ENCODE results near the gene PPP1R14B. TPM values are rescaled to one million over a fixed set of nuclear protein-coding genes. Genes with fewer than 3 reads are reported as not detected.

The PPP1R14B gene
- total and polyA plus RNA-seq, 2 of the 13 experiments (the other 11 are each of a cell fraction or from before 2014, with no cell fraction given): 110 to 148 TPM

DNA sequence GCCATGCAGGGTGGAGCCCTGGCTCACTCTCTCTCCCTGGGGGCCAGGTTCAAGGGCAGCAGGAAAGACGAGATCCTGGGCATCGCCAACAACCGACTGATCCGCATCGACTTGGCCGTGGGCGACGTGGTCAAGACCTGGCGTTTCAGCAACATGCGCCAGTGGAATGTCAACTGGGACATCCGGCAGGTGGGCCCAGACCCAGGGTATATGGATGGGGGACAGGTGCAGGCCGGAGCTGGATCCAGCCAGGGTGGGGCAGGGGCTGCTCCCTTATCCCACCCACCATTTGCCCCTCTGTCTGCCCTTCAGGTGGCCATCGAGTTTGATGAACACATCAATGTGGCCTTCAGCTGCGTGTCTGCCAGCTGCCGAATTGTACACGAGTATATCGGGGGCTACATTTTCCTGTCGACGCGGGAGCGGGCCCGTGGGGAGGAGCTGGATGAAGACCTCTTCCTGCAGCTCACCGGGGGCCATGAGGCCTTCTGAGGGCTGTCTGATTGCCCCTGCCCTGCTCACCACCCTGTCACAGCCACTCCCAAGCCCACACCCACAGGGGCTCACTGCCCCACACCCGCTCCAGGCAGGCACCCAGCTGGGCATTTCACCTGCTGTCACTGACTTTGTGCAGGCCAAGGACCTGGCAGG, 23.6 kb downstream of the PPP1R14B start:
- ATAC-seq (no peak), DNase-seq (ENCODE audit: low spot score) (no peak)

More for the DNA sequence above, 23.6 kb downstream of the PPP1R14B start:
- Histone ChIP-seq H3K27ac (ENCODE audit: extremely low read length, insufficient read depth, low read length) (no peak overlapping the region), H3K27me3 (ENCODE audit: control insufficient read depth in 1 of 2, insufficient read depth in 2 of 2, low read length in 2 of 2) (no peaks in the 10 kb centered on the region), H3K9me3 (ENCODE audit: low read length) (no peaks in the 10 kb centered on the region), H3K4me3 (replicated peaks in 1 of 3; ENCODE audit: insufficient read depth in 1 of 3, low read depth in 2 of 3, low read length in 3 of 3) (no peak overlapping the region), H3K4me1 (ENCODE audit: insufficient read depth, low read length) (peaks cover 42% of the 10 kb centered on the region), H3K9ac (ENCODE audit: insufficient read depth, low read depth, low read length) (no peak overlapping the region), H3K36me3 (replicated peaks in 1 of 2; ENCODE audit: control insufficient read depth in 1 of 2, insufficient read depth in 2 of 2, low read length in 2 of 2) (peaks cover 0 to 3% of the 10 kb centered on the region in 2 experiments; a peak in 2 of 5 replicates), H2AFZ (ENCODE audit: low read length) (no peak overlapping the region), H3K4me2 (ENCODE audit: low read depth, low read length) (no peak overlapping the region), H4K20me1 (ENCODE audit: insufficient read depth, low read length) (no peaks in the 10 kb centered on the region), H3K79me2 (ENCODE audit: insufficient read depth, low read length) (no peaks in the 10 kb centered on the region)
- FAIRE-seq: no peak
- WGBS (ENCODE audit: low lambda C conversion rate): 91% methylated on average over 19 of the region's 24 CpGs
- CTCF ChIA-PET (ENCODE audit: low intra/inter-chr PET ratio, low total read pairs): no interaction called here
- in situ Hi-C loops (cut with HindIII; ENCODE audit: extremely low pct_ligation_motif_present, low pct_unique_long_range_greater_than_20kb): no loop called here
- POLR2A ChIA-PET: interaction anchor here (1.0 to 1.7 kb wide), 2 partner anchors 38 to 95 kb away, joined by 3 to 5 read pairs; partner anchors contain the start of genes PRDX5, STIP1 and TRMT112
- TF ChIP-seq, protein P1, sequence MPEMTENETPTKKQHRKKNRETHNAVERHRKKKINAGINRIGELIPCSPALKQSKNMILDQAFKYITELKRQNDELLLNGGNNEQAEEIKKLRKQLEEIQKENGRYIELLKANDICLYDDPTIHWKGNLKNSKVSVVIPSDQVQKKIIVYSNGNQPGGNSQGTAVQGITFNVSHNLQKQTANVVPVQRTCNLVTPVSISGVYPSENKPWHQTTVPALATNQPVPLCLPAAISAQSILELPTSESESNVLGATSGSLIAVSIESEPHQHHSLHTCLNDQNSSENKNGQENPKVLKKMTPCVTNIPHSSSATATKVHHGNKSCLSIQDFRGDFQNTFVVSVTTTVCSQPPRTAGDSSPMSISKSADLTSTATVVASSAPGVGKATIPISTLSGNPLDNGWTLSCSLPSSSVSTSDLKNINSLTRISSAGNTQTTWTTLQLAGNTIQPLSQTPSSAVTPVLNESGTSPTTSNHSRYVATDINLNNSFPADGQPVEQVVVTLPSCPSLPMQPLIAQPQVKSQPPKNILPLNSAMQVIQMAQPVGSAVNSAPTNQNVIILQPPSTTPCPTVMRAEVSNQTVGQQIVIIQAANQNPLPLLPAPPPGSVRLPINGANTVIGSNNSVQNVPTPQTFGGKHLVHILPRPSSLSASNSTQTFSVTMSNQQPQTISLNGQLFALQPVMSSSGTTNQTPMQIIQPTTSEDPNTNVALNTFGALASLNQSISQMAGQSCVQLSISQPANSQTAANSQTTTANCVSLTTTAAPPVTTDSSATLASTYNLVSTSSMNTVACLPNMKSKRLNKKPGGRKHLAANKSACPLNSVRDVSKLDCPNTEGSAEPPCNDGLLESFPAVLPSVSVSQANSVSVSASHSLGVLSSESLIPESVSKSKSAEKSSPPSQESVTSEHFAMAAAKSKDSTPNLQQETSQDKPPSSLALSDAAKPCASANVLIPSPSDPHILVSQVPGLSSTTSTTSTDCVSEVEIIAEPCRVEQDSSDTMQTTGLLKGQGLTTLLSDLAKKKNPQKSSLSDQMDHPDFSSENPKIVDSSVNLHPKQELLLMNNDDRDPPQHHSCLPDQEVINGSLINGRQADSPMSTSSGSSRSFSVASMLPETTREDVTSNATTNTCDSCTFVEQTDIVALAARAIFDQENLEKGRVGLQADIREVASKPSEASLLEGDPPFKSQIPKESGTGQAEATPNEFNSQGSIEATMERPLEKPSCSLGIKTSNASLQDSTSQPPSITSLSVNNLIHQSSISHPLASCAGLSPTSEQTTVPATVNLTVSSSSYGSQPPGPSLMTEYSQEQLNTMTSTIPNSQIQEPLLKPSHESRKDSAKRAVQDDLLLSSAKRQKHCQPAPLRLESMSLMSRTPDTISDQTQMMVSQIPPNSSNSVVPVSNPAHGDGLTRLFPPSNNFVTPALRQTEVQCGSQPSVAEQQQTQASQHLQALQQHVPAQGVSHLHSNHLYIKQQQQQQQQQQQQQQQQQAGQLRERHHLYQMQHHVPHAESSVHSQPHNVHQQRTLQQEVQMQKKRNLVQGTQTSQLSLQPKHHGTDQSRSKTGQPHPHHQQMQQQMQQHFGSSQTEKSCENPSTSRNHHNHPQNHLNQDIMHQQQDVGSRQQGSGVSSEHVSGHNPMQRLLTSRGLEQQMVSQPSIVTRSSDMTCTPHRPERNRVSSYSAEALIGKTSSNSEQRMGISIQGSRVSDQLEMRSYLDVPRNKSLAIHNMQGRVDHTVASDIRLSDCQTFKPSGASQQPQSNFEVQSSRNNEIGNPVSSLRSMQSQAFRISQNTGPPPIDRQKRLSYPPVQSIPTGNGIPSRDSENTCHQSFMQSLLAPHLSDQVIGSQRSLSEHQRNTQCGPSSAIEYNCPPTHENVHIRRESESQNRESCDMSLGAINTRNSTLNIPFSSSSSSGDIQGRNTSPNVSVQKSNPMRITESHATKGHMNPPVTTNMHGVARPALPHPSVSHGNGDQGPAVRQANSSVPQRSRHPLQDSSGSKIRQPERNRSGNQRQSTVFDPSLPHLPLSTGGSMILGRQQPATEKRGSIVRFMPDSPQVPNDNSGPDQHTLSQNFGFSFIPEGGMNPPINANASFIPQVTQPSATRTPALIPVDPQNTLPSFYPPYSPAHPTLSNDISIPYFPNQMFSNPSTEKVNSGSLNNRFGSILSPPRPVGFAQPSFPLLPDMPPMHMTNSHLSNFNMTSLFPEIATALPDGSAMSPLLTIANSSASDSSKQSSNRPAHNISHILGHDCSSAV (CRISPR knock-in tag; IDR thresholded peaks at IDR 0.05; ENCODE audit: borderline replicate concordance): no peak
- TF ChIP-seq, protein P2, sequence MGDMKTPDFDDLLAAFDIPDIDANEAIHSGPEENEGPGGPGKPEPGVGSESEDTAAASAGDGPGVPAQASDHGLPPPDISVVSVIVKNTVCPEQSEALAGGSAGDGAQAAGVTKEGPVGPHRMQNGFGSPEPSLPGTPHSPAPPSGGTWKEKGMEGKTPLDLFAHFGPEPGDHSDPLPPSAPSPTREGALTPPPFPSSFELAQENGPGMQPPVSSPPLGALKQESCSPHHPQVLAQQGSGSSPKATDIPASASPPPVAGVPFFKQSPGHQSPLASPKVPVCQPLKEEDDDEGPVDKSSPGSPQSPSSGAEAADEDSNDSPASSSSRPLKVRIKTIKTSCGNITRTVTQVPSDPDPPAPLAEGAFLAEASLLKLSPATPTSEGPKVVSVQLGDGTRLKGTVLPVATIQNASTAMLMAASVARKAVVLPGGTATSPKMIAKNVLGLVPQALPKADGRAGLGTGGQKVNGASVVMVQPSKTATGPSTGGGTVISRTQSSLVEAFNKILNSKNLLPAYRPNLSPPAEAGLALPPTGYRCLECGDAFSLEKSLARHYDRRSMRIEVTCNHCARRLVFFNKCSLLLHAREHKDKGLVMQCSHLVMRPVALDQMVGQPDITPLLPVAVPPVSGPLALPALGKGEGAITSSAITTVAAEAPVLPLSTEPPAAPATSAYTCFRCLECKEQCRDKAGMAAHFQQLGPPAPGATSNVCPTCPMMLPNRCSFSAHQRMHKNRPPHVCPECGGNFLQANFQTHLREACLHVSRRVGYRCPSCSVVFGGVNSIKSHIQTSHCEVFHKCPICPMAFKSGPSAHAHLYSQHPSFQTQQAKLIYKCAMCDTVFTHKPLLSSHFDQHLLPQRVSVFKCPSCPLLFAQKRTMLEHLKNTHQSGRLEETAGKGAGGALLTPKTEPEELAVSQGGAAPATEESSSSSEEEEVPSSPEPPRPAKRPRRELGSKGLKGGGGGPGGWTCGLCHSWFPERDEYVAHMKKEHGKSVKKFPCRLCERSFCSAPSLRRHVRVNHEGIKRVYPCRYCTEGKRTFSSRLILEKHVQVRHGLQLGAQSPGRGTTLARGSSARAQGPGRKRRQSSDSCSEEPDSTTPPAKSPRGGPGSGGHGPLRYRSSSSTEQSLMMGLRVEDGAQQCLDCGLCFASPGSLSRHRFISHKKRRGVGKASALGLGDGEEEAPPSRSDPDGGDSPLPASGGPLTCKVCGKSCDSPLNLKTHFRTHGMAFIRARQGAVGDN (CRISPR knock-in tag; IDR thresholded peaks at IDR 0.05): peak; percentile 30; the same call in 1 of the 2 replicates
- TF ChIP-seq ZBTB38 (CRISPR knock-in tag; IDR thresholded peaks at IDR 0.05) (peak; percentile 56; the same call in 1 of the 2 replicates), AGO2 (optimal IDR thresholded peaks at IDR 0.05; ENCODE audit: low read depth, low read length) (peak; percentile 84), RBFOX2 (IDR thresholded peaks at IDR 0.05; ENCODE audit: low read depth, low read length) (peak; percentile 41)
- intact Hi-C loops (cut with micrococcal nuclease; ENCODE audit: unreplicated experiment): no loop called here
- no TSS peak for BruUV-seq (replicated peaks)

All from HepG2 (cell line).